ENCODE data around the gene UMODL1. TPM values are rescaled to one million over a fixed set of nuclear protein-coding genes. Genes with fewer than 3 reads are reported as not detected.

The UMODL1 gene
- total and polyA plus RNA-seq, 2 of the 13 experiments (the other 11 are each of a cell fraction or from before 2014, with no cell fraction given): not detected

DNA sequence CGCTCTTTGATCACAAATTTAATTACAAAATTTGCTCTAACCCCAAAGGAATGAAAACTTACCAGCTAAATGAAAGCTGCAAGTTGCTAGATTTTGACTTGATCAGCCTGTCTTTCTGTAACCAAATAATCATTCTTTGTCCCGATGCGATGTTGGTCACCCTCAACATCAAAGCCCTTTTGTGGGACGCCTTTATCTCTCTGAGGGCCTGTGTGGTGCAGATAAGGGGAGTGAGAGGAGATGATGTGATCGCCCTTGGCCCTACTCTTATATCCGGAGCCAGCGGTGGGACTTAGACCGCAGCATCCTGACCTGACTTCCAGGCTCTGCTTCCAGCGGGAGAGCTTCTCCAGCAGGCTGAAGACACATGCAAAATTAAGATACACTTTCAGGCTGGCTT is 19.3 kb upstream of the UMODL1 start:
- Histone ChIP-seq H3K36me3 (replicated peaks in 1 of 2; ENCODE audit: control insufficient read depth in 1 of 2, insufficient read depth in 2 of 2, low read length in 2 of 2) (no peaks in the 10 kb centered on the region), H3K4me1 (ENCODE audit: insufficient read depth, low read length) (peaks cover 8% of the 10 kb centered on the region), H3K27me3 (ENCODE audit: control insufficient read depth in 1 of 2, insufficient read depth in 2 of 2, low read length in 2 of 2) (peaks cover 0 to 33% of the 10 kb centered on the region in 2 experiments; a peak in 2 of 5 replicates), H2AFZ (ENCODE audit: low read length) (no peak overlapping the region), H3K79me2 (ENCODE audit: insufficient read depth, low read length) (no peaks in the 10 kb centered on the region), H3K4me3 (replicated peaks in 1 of 3; ENCODE audit: insufficient read depth in 1 of 3, low read depth in 2 of 3, low read length in 3 of 3) (no peak overlapping the region), H3K27ac (ENCODE audit: extremely low read length, insufficient read depth, low read length) (no peak overlapping the region), H3K4me2 (ENCODE audit: low read depth, low read length) (no peak overlapping the region), H3K9me3 (ENCODE audit: low read length) (no peaks in the 10 kb centered on the region), H4K20me1 (ENCODE audit: insufficient read depth, low read length) (no peaks in the 10 kb centered on the region), H3K9ac (ENCODE audit: insufficient read depth, low read depth, low read length) (no peak overlapping the region)
- DNase-seq (ENCODE audit: low spot score) (no peak), FAIRE-seq (no peak), ATAC-seq (no peak)
- ChIA-PET CTCF (ENCODE audit: low intra/inter-chr PET ratio, low total read pairs) (no interaction called here), POLR2A (no interaction called here)
- WGBS (ENCODE audit: low lambda C conversion rate): 6% methylated on average over 5 of the region's 9 CpGs
- intact Hi-C loops (cut with micrococcal nuclease; ENCODE audit: unreplicated experiment) (no loop called here), in situ Hi-C loops (cut with HindIII; ENCODE audit: extremely low pct_ligation_motif_present, low pct_unique_long_range_greater_than_20kb) (no loop called here)
- TF ChIP-seq, protein P1, sequence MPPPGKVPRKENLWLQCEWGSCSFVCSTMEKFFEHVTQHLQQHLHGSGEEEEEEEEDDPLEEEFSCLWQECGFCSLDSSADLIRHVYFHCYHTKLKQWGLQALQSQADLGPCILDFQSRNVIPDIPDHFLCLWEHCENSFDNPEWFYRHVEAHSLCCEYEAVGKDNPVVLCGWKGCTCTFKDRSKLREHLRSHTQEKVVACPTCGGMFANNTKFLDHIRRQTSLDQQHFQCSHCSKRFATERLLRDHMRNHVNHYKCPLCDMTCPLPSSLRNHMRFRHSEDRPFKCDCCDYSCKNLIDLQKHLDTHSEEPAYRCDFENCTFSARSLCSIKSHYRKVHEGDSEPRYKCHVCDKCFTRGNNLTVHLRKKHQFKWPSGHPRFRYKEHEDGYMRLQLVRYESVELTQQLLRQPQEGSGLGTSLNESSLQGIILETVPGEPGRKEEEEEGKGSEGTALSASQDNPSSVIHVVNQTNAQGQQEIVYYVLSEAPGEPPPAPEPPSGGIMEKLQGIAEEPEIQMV (CRISPR knock-in tag; IDR thresholded peaks at IDR 0.05; ENCODE audit: low read depth): no peak
- TF ChIP-seq GABPA (IDR thresholded peaks at IDR 0.05; ENCODE audit: low read depth, low read length) (no peak), GABPA (CRISPR knock-in tag; IDR thresholded peaks at IDR 0.05; ENCODE audit: low read depth) (no peak), CSRNP1 (CRISPR knock-in tag; IDR thresholded peaks at IDR 0.05) (no peak), SRF (IDR thresholded peaks at IDR 0.05; ENCODE audit: low read depth, low read length) (no peak), ZNF713 (CRISPR knock-in tag; IDR thresholded peaks at IDR 0.05) (no peak), MAFG (CRISPR knock-in tag; IDR thresholded peaks at IDR 0.05) (no peak), SNRNP70 (IDR thresholded peaks at IDR 0.05; ENCODE audit: low read depth, low read length) (no peak), MIXL1 (CRISPR knock-in tag; IDR thresholded peaks at IDR 0.05) (no peak), NPAS2 (CRISPR knock-in tag; IDR thresholded peaks at IDR 0.05; ENCODE audit: borderline replicate concordance) (no peak), ZNF232 (CRISPR knock-in tag; IDR thresholded peaks at IDR 0.05; ENCODE audit: borderline replicate concordance) (no peak)
- no TSS peak for BruUV-seq (replicated peaks)
